H9 (cell line): Measurements from ENCODE around the gene CTDSPL. TPM values are rescaled to one million over a fixed set of nuclear protein-coding genes. Genes with fewer than 3 reads are reported as not detected.

Source experiments
- DNase-seq: peaks from one replicate; pipeline ENCODE4 v3.0.0-alpha.2; 2017
- H2AFZ ChIP-seq: one replicate; pipeline ENCODE4 v1.6.1; 2013; ENCODE audit warnings: mild to moderate bottlenecking, low read length, control low read depth, moderate library complexity
- H2AK5ac ChIP-seq: 2 replicates; pipeline ENCODE4 v1.6.1; 2013; ENCODE audit warnings: low read length, control low read depth, mixed read lengths; ENCODE audit not compliant: insufficient read length
- H2BK120ac ChIP-seq: one replicate; pipeline ENCODE4 v1.6.1; 2013; ENCODE audit warnings: low read depth, mild to moderate bottlenecking, low read length, control low read depth, inconsistent platforms; ENCODE audit not compliant: poor library complexity, severe bottlenecking
- H2BK12ac ChIP-seq: 2 replicates; pipeline ENCODE4 v1.6.1; 2013; ENCODE audit warnings: low read length, control low read depth, mixed read lengths, low read depth; ENCODE audit not compliant: insufficient read length
- H2BK15ac ChIP-seq: 2 replicates; pipeline ENCODE4 v1.6.1; 2013; ENCODE audit warnings: low read depth, low read length, control low read depth
- H2BK20ac ChIP-seq: one replicate; pipeline ENCODE4 v1.6.1; 2013; ENCODE audit warnings: low read depth, mild to moderate bottlenecking, low read length, control low read depth, inconsistent platforms; ENCODE audit not compliant: poor library complexity, severe bottlenecking
- H2BK5ac ChIP-seq: 2 replicates; pipeline ENCODE4 v1.6.1; 2013; ENCODE audit warnings: low read length, control low read depth, mixed read lengths; ENCODE audit not compliant: insufficient read length
- H3K14ac ChIP-seq: 2 replicates; pipeline ENCODE4 v1.6.1; 2013; ENCODE audit warnings: low read length, control low read depth; ENCODE audit not compliant: insufficient read depth
- H3K18ac ChIP-seq: 2 replicates; pipeline ENCODE4 v1.6.1; 2013; ENCODE audit warnings: low read depth, mild to moderate bottlenecking, mixed read lengths, low read length, control low read depth; ENCODE audit not compliant: insufficient read length
- H3K23ac ChIP-seq: 2 replicates; pipeline ENCODE4 v1.6.1; 2013; ENCODE audit warnings: low read length, control low read depth, mixed read lengths, low read depth; ENCODE audit not compliant: insufficient read length
- H3K23me2 ChIP-seq: 2 replicates; pipeline ENCODE4 v1.6.1; 2013; ENCODE audit warnings: low read depth, mild to moderate bottlenecking, mixed read lengths, low read length, control low read depth; ENCODE audit not compliant: insufficient read length, poor library complexity, severe bottlenecking
- H3K27ac ChIP-seq: 2 replicates; pipeline ENCODE4 v1.5.1; 2013; ENCODE audit warnings: low read length, control low read depth, mixed read lengths, low read depth; ENCODE audit not compliant: insufficient read length
- H3K27me3 ChIP-seq: 2 replicates; pipeline ENCODE4 v1.6.1; 2013; ENCODE audit warnings: low read length, control low read depth, inconsistent platforms; ENCODE audit not compliant: insufficient read depth
- H3K4ac ChIP-seq: 2 replicates; pipeline ENCODE4 v1.6.1; 2013; ENCODE audit warnings: low read depth, mild to moderate bottlenecking, control low read depth, inconsistent platforms, low read length, moderate library complexity
- H3K4me1 ChIP-seq: 2 replicates; pipeline ENCODE4 v1.6.1; 2013; ENCODE audit warnings: low read length, control low read depth, inconsistent platforms; ENCODE audit not compliant: insufficient read depth
- H3K4me2 ChIP-seq: 2 replicates; pipeline ENCODE4 v1.6.1; 2013; ENCODE audit warnings: low read length, control low read depth, mixed read lengths; ENCODE audit not compliant: insufficient read length, insufficient read depth
- H3K56ac ChIP-seq: 2 replicates; pipeline ENCODE4 v1.6.1; 2013; ENCODE audit warnings: low read depth, mild to moderate bottlenecking, mixed read lengths, low read length, control low read depth; ENCODE audit not compliant: insufficient read length
- H3K79me1 ChIP-seq: 2 replicates; pipeline ENCODE4 v1.6.1; 2013; ENCODE audit warnings: low read depth, mild to moderate bottlenecking, moderate library complexity, low read length, control low read depth, inconsistent platforms; ENCODE audit not compliant: insufficient read depth, poor library complexity, severe bottlenecking
- H3K79me2 ChIP-seq: 2 replicates; pipeline ENCODE4 v1.6.1; 2013; ENCODE audit warnings: low read length, control low read depth, inconsistent platforms; ENCODE audit not compliant: insufficient read depth
- H3K9ac ChIP-seq: 2 replicates; pipeline ENCODE4 v1.6.1; 2013; ENCODE audit warnings: low read length, control low read depth, mixed read lengths; ENCODE audit not compliant: insufficient read length; ENCODE audit errors: extremely low read depth
- H3K9me3 ChIP-seq: one replicate; pipeline ENCODE4 v1.6.1; 2013; ENCODE audit warnings: low read depth, low read length, inconsistent platforms; ENCODE audit not compliant: control insufficient read depth
- H3T11ph ChIP-seq: one replicate; pipeline ENCODE4 v1.6.1; 2013; ENCODE audit warnings: mild to moderate bottlenecking, low read length, control low read depth, inconsistent platforms
- H4K20me1 ChIP-seq: one replicate; pipeline ENCODE4 v1.6.1; 2013; ENCODE audit not compliant: control insufficient read depth, insufficient read length, insufficient read depth
- H4K5ac ChIP-seq: 2 replicates; pipeline ENCODE4 v1.6.1; 2013; ENCODE audit warnings: low read depth, mild to moderate bottlenecking, mixed read lengths, low read length, control low read depth; ENCODE audit not compliant: insufficient read length
- H4K8ac ChIP-seq: replicated peaks from 2 replicates; pipeline ENCODE4 v1.6.1; 2013; ENCODE audit warnings: low read length, control low read depth, mixed read lengths, low read depth; ENCODE audit not compliant: insufficient read length
- H4K91ac ChIP-seq: 2 replicates; pipeline ENCODE4 v1.6.1; 2013; ENCODE audit warnings: low read depth, mild to moderate bottlenecking, moderate library complexity, mixed read lengths, low read length, control low read depth; ENCODE audit not compliant: insufficient read length
- H3K27ac Mint-ChIP-seq, 3 experiments: 2 replicates in 2 of 3; 3 replicates in 1 of 3; pipeline ENCODE4 v1.8.0; 2020 to 2021; ENCODE audit warnings: mixed read lengths in 3 of 3, mild to moderate bottlenecking in 1 of 3, moderate library complexity in 1 of 3
- H3K27me3 Mint-ChIP-seq: 2 replicates; pipeline ENCODE4 v1.8.0; 2021; ENCODE audit warnings: low read depth, mild to moderate bottlenecking, moderate library complexity, mixed read lengths
- H3K36me3 Mint-ChIP-seq, 3 experiments: 2 replicates in 2 of 3; 3 replicates in 1 of 3; pipeline ENCODE4 v1.8.0; 2020 to 2021; ENCODE audit warnings: low read depth in 3 of 3, mixed read lengths in 3 of 3; ENCODE audit not compliant: insufficient read depth in 1 of 3
- H3K4me1 Mint-ChIP-seq, 2 experiments: 2 replicates each; pipeline ENCODE4 v1.8.0; 2020; ENCODE audit warnings: mixed read lengths in 2 of 2
- H3K4me3 Mint-ChIP-seq, 2 experiments: 2 replicates in 1 of 2; 3 replicates in 1 of 2; pipeline ENCODE4 v1.8.0; 2020 to 2021; ENCODE audit warnings: mild to moderate bottlenecking in 2 of 2, mixed read lengths in 2 of 2, moderate library complexity in 1 of 2
- H3K9me3 Mint-ChIP-seq, 2 experiments: 2 replicates in 1 of 2; 3 replicates in 1 of 2; pipeline ENCODE4 v1.8.0; 2020; ENCODE audit warnings: mild to moderate bottlenecking in 2 of 2, mixed read lengths in 2 of 2, moderate library complexity in 1 of 2
- WGBS: extraction: QIAGEN DNeasy Blood & Tissue Kit; methylation state at CpG from one replicate; pipeline ENCODE4 v1.1.7; 2013; ENCODE audit warnings: missing lambda C conversion rate, low lambda C conversion rate, mixed read lengths; ENCODE audit not compliant: insufficient read length; ENCODE audit errors: extremely low coverage; 5-methylcytosine and 5-hydroxymethylcytosine counted together
- total RNA-seq: library from RNA; stranded (reverse); gene quantifications from 2 replicates; pipeline ENCODE4 v1.2.1, GENCODE V29; 2021
- TF ChIP-seq, protein P1 (sequence below): fragments of 200-600 bp; sonication (generic); conservative IDR thresholded peaks from 3 replicates; pipeline ENCODE4 v1.8.0; 2021; ENCODE audit warnings: antibody characterized with exemption, mild to moderate bottlenecking

Gene CTDSPL
- total RNA-seq, 1 experiment from 2014 or later: 20.8 TPM

DNA sequence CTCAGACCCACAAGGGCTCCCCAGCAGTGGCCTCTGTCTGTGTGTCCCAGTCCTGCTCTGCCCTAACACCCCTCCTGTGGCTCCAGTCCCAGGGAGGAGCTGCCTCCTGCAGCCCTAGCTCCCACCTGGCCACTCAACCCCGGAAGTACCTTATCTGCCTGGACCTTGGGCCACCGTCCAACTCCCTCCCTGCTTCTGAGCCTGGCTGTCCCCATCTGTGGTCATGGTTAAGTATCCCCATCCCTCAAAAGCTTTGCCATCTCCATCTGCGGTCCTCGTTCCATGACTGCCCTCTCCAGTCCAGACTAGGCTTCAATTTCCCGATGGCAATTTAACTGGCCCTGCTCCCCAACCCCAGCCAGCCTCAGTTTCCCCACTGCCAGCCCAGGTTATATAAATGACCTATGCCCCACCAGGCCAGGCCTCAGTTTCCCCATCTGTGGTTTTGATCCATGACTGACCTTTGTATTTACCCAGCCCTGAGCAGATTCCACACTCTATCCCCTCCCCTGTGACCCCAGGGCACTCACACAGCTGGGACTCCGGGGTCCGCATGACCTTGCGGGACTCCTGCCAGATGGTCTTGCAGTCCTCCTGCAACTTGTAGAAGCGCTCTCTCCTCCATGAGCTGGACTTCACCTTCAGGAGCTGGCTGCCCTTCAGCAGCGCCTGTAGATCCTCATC is 158.1 kb downstream of the CTDSPL start:
- no peak overlapping the region for H3K9ac ChIP-seq
- H4K8ac ChIP-seq: no peak overlapping the region
- Mint-ChIP-seq H3K4me3 (0 out of 5 replicates have a peak overlapping the region, but pooled peaks of 1 of the 2 experiments have one; percentile 27), H3K36me3 (peaks cover 5 to 28% (median 19%) of the 10 kb centered on the region in 3 experiments; a peak in 6 of 7 replicates), H3K4me1 (peaks cover 4 to 6% of the 10 kb centered on the region in 2 experiments), H3K27me3 (no peaks in the 10 kb centered on the region; the same call in 1 of the 2 replicates), H3K27ac (peak overlapping the region in 1 of 3 experiments; percentile 45; a peak in 1 of 7 replicates), H3K9me3 (no peaks in the 10 kb centered on the region)
- no peak overlapping the region for H4K91ac ChIP-seq
- H3K4me1 ChIP-seq: no peaks in the 10 kb centered on the region
- H3K56ac ChIP-seq: no peak overlapping the region
- H3K14ac ChIP-seq: no peak overlapping the region
- H3T11ph ChIP-seq: no peak overlapping the region
- H3K4me2 ChIP-seq: no peak overlapping the region
- no peak overlapping the region for H2BK15ac ChIP-seq
- no peaks in the 10 kb centered on the region for H3K9me3 ChIP-seq
- WGBS: no CpG with 5 or more reads among the region's 10 CpGs
- H3K23me2 ChIP-seq: peaks cover 5% of the 10 kb centered on the region
- DNase-seq: no peak
- no peak overlapping the region for H3K23ac ChIP-seq
- no peaks in the 10 kb centered on the region for H4K20me1 ChIP-seq
- TF ChIP-seq, protein P1, sequence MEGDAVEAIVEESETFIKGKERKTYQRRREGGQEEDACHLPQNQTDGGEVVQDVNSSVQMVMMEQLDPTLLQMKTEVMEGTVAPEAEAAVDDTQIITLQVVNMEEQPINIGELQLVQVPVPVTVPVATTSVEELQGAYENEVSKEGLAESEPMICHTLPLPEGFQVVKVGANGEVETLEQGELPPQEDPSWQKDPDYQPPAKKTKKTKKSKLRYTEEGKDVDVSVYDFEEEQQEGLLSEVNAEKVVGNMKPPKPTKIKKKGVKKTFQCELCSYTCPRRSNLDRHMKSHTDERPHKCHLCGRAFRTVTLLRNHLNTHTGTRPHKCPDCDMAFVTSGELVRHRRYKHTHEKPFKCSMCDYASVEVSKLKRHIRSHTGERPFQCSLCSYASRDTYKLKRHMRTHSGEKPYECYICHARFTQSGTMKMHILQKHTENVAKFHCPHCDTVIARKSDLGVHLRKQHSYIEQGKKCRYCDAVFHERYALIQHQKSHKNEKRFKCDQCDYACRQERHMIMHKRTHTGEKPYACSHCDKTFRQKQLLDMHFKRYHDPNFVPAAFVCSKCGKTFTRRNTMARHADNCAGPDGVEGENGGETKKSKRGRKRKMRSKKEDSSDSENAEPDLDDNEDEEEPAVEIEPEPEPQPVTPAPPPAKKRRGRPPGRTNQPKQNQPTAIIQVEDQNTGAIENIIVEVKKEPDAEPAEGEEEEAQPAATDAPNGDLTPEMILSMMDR: no peak
- H2BK12ac ChIP-seq: no peak overlapping the region
- no peak overlapping the region for H2BK5ac ChIP-seq
- H3K27ac ChIP-seq: no peak overlapping the region
- H3K79me2 ChIP-seq: no peaks in the 10 kb centered on the region
- no peak overlapping the region for H3K18ac ChIP-seq
- no peak overlapping the region for H2BK20ac ChIP-seq
- no peak overlapping the region for H4K5ac ChIP-seq
- no peak overlapping the region for H3K4ac ChIP-seq
- no peaks in the 10 kb centered on the region for H3K79me1 ChIP-seq
- no peak overlapping the region for H2AFZ ChIP-seq
- no peaks in the 10 kb centered on the region; the same call in 1 of the 2 replicates for H3K27me3 ChIP-seq
- H2AK5ac ChIP-seq: no peak overlapping the region
- no peak overlapping the region for H2BK120ac ChIP-seq
